ENCODE measurements around the gene TSPAN14.
"Not testable (repeated sequence)": the region's sequence is repeated elsewhere in the genome, so short reads cannot be mapped to it uniquely, and the experiment has no call there.

The TSPAN14 gene

GRCh38 chr10:80411681-80412220 is 42.4 kb upstream of the TSPAN14 start:
- no peak overlapping the region for H3K4me3 ChIP-seq (ENCODE audit: extremely low read depth, insufficient read depth, low read length, poor library complexity, severe bottlenecking)
- peaks cover 16% of the 10 kb centered on the region for H3K36me3 ChIP-seq (ENCODE audit: control insufficient read depth, insufficient read depth, low read length)
- no peak overlapping the region for H3K27ac ChIP-seq (ENCODE audit: low read depth, low read length, severe bottlenecking)
- no peaks in the 10 kb centered on the region for H3K9me3 ChIP-seq (ENCODE audit: control insufficient read depth, low read length)
- peaks cover 39% of the 10 kb centered on the region for H3K4me1 ChIP-seq (ENCODE audit: control insufficient read depth, insufficient read depth, low read length, poor library complexity, severe bottlenecking)
- no CpG with 5 or more reads among the region's 1 CpG for WGBS, 2 experiments (ENCODE audit: insufficient coverage in 2 of 2)

DNA sequence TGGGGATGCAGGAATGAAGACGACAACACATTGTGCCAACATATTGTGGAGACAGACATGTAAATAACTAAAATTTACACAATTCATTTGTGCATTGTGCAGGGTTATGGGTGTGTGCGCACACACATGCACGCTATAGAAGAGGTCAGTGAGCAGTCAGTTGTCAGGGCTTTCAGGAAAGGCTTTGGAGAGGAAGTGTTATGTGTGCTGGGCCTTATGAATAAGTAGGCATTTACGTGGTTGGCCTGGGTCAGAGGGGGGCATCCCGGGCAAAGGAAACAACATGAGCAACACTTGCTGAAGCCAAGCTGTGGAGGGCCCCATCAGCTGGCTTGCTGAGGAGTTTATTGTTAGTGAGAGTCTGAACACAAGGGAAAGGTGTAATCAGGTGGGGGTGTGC is 41.6 kb upstream of the TSPAN14 start:
- peaks cover 41% of the 10 kb centered on the region for H3K4me1 ChIP-seq (ENCODE audit: control insufficient read depth, insufficient read depth, low read length, poor library complexity, severe bottlenecking)
- 89 to 100% methylated on average over 4 of the region's 5 CpGs for WGBS, 2 experiments (ENCODE audit: insufficient coverage in 2 of 2)
- no peaks in the 10 kb centered on the region for H3K9me3 ChIP-seq (ENCODE audit: control insufficient read depth, low read length)
- peaks cover 16% of the 10 kb centered on the region for H3K36me3 ChIP-seq (ENCODE audit: control insufficient read depth, insufficient read depth, low read length)
- no peak overlapping the region for H3K27ac ChIP-seq (ENCODE audit: low read depth, low read length, severe bottlenecking)
- no peak overlapping the region for H3K4me3 ChIP-seq (ENCODE audit: extremely low read depth, insufficient read depth, low read length, poor library complexity, severe bottlenecking)

- Histone ChIP-seq H3K4me1 (ENCODE audit: control insufficient read depth, insufficient read depth, low read length, poor library complexity, severe bottlenecking) (peaks cover 42% of the 10 kb centered on the region), H3K9me3 (ENCODE audit: control insufficient read depth, low read length) (no peaks in the 10 kb centered on the region), H3K27ac (ENCODE audit: low read depth, low read length, severe bottlenecking) (peak overlapping the region; percentile 68), H3K36me3 (ENCODE audit: control insufficient read depth, insufficient read depth, low read length) (peaks cover 19% of the 10 kb centered on the region), H3K4me3 (ENCODE audit: extremely low read depth, insufficient read depth, low read length, poor library complexity, severe bottlenecking) (no peak overlapping the region)
- 82 to 87% methylated on average over 10 to 12 of the region's 12 CpGs for WGBS, 2 experiments (ENCODE audit: insufficient coverage in 2 of 2)
Measured at GRCh38 chr10:80413271-80413996, 40.7 kb upstream of the TSPAN14 start.

- 94 to 95% methylated on average over 5 of the region's 7 CpGs for WGBS, 2 experiments (ENCODE audit: insufficient coverage in 2 of 2)
- peaks cover 42% of the 10 kb centered on the region for H3K4me1 ChIP-seq (ENCODE audit: control insufficient read depth, insufficient read depth, low read length, poor library complexity, severe bottlenecking)
- peak overlapping the region; percentile 68 for H3K27ac ChIP-seq (ENCODE audit: low read depth, low read length, severe bottlenecking)
- no peaks in the 10 kb centered on the region for H3K9me3 ChIP-seq (ENCODE audit: control insufficient read depth, low read length)
- H3K36me3 ChIP-seq (ENCODE audit: control insufficient read depth, insufficient read depth, low read length), result peaks cover 21% of the 10 kb centered on the region
- H3K4me3 ChIP-seq (ENCODE audit: extremely low read depth, insufficient read depth, low read length, poor library complexity, severe bottlenecking), result no peak overlapping the region
Measured at GRCh38 chr10:80414142-80414895, 39.8 kb upstream of the TSPAN14 start.

- Histone ChIP-seq H3K4me1 (ENCODE audit: control insufficient read depth, insufficient read depth, low read length, poor library complexity, severe bottlenecking) (peaks cover 42% of the 10 kb centered on the region), H3K27ac (ENCODE audit: low read depth, low read length, severe bottlenecking) (peak overlapping the region; percentile 51), H3K36me3 (ENCODE audit: control insufficient read depth, insufficient read depth, low read length) (peaks cover 24% of the 10 kb centered on the region), H3K9me3 (ENCODE audit: control insufficient read depth, low read length) (no peaks in the 10 kb centered on the region), H3K4me3 (ENCODE audit: extremely low read depth, insufficient read depth, low read length, poor library complexity, severe bottlenecking) (no peak overlapping the region)
- 84 to 96% methylated on average over 2 to 3 of the region's 3 CpGs for WGBS, 2 experiments (ENCODE audit: insufficient coverage in 2 of 2)
Measured at GRCh38 chr10:80415734-80416478, 38.2 kb upstream of the TSPAN14 start.

GRCh38 chr10:80416479-80417098 is 37.5 kb upstream of the TSPAN14 start:
- H3K4me3 ChIP-seq (ENCODE audit: extremely low read depth, insufficient read depth, low read length, poor library complexity, severe bottlenecking), result no peak overlapping the region
- WGBS, 2 experiments (ENCODE audit: insufficient coverage in 2 of 2), result 42 to 60% methylated on average over 8 to 14 of the region's 15 CpGs
- no peak overlapping the region for H3K27ac ChIP-seq (ENCODE audit: low read depth, low read length, severe bottlenecking)
- peaks cover 30% of the 10 kb centered on the region for H3K36me3 ChIP-seq (ENCODE audit: control insufficient read depth, insufficient read depth, low read length)
- no peaks in the 10 kb centered on the region for H3K9me3 ChIP-seq (ENCODE audit: control insufficient read depth, low read length)
- H3K4me1 ChIP-seq (ENCODE audit: control insufficient read depth, insufficient read depth, low read length, poor library complexity, severe bottlenecking), result peaks cover 37% of the 10 kb centered on the region

GRCh38 chr10:80417256-80417655 is 36.9 kb upstream of the TSPAN14 start:
- Histone ChIP-seq H3K36me3 (ENCODE audit: control insufficient read depth, insufficient read depth, low read length) (peaks cover 37% of the 10 kb centered on the region), H3K4me1 (ENCODE audit: control insufficient read depth, insufficient read depth, low read length, poor library complexity, severe bottlenecking) (peaks cover 37% of the 10 kb centered on the region)
- 100% methylated on average over 1 of the region's 6 CpGs; no CpG with 5 or more reads in 1 of the 2 experiments for WGBS, 2 experiments (ENCODE audit: insufficient coverage in 2 of 2)
- not testable (repeated sequence) for H3K27ac ChIP-seq (ENCODE audit: low read depth, low read length, severe bottlenecking); H3K4me3 ChIP-seq (ENCODE audit: extremely low read depth, insufficient read depth, low read length, poor library complexity, severe bottlenecking); H3K9me3 ChIP-seq (ENCODE audit: control insufficient read depth, low read length)

DNA sequence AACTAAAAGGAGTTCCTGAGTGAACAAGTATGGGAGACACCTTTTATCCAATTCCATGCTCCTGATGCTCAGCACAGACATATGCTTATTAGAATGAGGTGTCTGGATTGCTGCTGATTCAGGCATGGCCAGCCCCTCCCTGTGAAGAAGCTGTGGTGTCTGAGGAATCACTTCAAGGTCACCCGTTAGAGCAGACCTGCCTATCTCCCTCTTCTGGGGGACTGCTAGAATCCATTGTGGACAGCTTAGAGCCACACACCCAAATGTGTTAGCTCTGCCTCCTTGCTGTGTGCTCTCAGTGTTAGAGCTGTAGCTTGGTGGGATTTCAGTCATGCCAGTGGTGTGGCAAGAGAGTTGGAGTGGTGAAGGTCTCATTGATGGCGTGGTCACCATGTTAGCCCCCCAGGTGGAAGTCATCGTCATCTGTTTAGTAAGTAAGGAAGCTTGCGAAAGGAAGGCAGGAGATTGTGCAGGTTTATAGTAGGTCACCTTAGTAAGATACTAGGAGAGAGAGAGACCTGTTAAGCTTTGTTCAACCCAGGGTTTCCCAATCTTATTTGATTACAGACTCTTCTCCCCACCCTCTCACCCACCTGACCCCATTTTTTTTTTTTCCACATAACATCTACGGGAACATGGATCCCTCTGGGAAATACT is 32.9 kb upstream of the TSPAN14 start:
- H3K36me3 ChIP-seq (ENCODE audit: control insufficient read depth, insufficient read depth, low read length), result peaks cover 67% of the 10 kb centered on the region
- H3K27ac ChIP-seq (ENCODE audit: low read depth, low read length, severe bottlenecking), result no peak overlapping the region
- no peaks in the 10 kb centered on the region for H3K9me3 ChIP-seq (ENCODE audit: control insufficient read depth, low read length)
- peaks cover 8% of the 10 kb centered on the region for H3K4me1 ChIP-seq (ENCODE audit: control insufficient read depth, insufficient read depth, low read length, poor library complexity, severe bottlenecking)
- no peak overlapping the region for H3K4me3 ChIP-seq (ENCODE audit: extremely low read depth, insufficient read depth, low read length, poor library complexity, severe bottlenecking)
- WGBS, 2 experiments (ENCODE audit: insufficient coverage in 2 of 2), result 90 to 100% methylated on average over 4 of the region's 5 CpGs

GRCh38 chr10:80421707-80422536 is 32.2 kb upstream of the TSPAN14 start:
- Histone ChIP-seq H3K4me3 (ENCODE audit: extremely low read depth, insufficient read depth, low read length, poor library complexity, severe bottlenecking) (no peak overlapping the region), H3K36me3 (ENCODE audit: control insufficient read depth, insufficient read depth, low read length) (peaks cover 74% of the 10 kb centered on the region)
- WGBS, 2 experiments (ENCODE audit: insufficient coverage in 2 of 2), result 86 to 100% methylated on average over 3 to 5 of the region's 8 CpGs

More at GRCh38 chr10:80421707-80422536, 32.2 kb upstream of the TSPAN14 start:
- H3K27ac ChIP-seq (ENCODE audit: low read depth, low read length, severe bottlenecking), result no peak overlapping the region
- H3K9me3 ChIP-seq (ENCODE audit: control insufficient read depth, low read length), result no peaks in the 10 kb centered on the region
- H3K4me1 ChIP-seq (ENCODE audit: control insufficient read depth, insufficient read depth, low read length, poor library complexity, severe bottlenecking), result peaks cover 2% of the 10 kb centered on the region
